GM12878 (cell line): ENCODE data around the gene POU2F1. TPM values are rescaled to one million over a fixed set of nuclear protein-coding genes. Genes with fewer than 3 reads are reported as not detected.

Experiments used
- ATAC-seq: fragments of 200-7000 bp; cut with Tn5 transposase; 3 replicates; pipeline ENCODE4 v1.9.1; 2020; ENCODE audit warnings: mild to moderate bottlenecking, moderate library complexity
- BruUV-seq: library from RNA; stranded (reverse); fragments of 400-500 nt; replicated peaks from 2 replicates; lab custom pipeline; 2021; lab: Mats Ljungman, UMichigan
- CTCF ChIA-PET: fragments of 300-600 bp; sonication (Branson Sonifier 250); formaldehyde crosslinking; extraction: SDS; loops from one replicate; lab custom pipeline; 2021; ENCODE audit warnings: inconsistent platforms; lab: Yijun Ruan, JAX
- POLR2A ChIA-PET: fragments of 350-600 bp; formaldehyde crosslinking; extraction: SDS; loops from one replicate; lab custom pipeline; 2021; ENCODE audit warnings: inconsistent platforms; lab: Charles Lee
- RAD21 ChIA-PET: fragments of 300-600 bp; sonication (Branson Sonifier 250); formaldehyde crosslinking; loops from one replicate; lab custom pipeline; 2023; ENCODE audit warnings: antibody characterized with exemption; ENCODE audit not compliant: unreplicated experiment; lab: Charles Lee
- SMC1A ChIA-PET: fragments of 300-600 bp; sonication (Branson Sonifier 250); formaldehyde crosslinking; loops from one replicate; lab custom pipeline; 2023; ENCODE audit not compliant: unreplicated experiment, uncharacterized antibody; lab: Charles Lee
- DNase-seq: peaks from one replicate; pipeline ENCODE4 v3.0.0-alpha.2; 2011; ENCODE audit warnings: low read depth, low spot score
- FAIRE-seq: peaks from 3 replicates; lab custom pipeline; 2011; peaks lifted over from hg19 to GRCh38; lab: Jason Lieb, UNC
- H2AFZ ChIP-seq: 2 replicates; pipeline ENCODE4 v1.6.0; 2011; ENCODE audit warnings: low read depth, low read length, control low read depth; ENCODE audit not compliant: control insufficient read depth
- H3K27ac ChIP-seq: 2 replicates; pipeline ENCODE4 v1.5.1; 2011; ENCODE audit warnings: control low read depth; ENCODE audit not compliant: control insufficient read depth, insufficient read depth
- H3K27me3 ChIP-seq, 2 experiments: replicated peaks in 1 of 2; 2 replicates each; pipeline versions ENCODE4 v1.6.0 to v1.6.1; 2011; ENCODE audit warnings: low read length in 1 of 2; ENCODE audit not compliant: control insufficient read depth in 2 of 2, insufficient read depth in 2 of 2
- H3K36me3 ChIP-seq, 2 experiments: 2 replicates each; pipeline ENCODE4 v1.5.1; 2011; ENCODE audit warnings: low read length in 1 of 2; ENCODE audit not compliant: control insufficient read depth in 2 of 2, insufficient read depth in 2 of 2
- H3K4me1 ChIP-seq: 2 replicates; pipeline ENCODE4 v1.6.1; 2011; ENCODE audit warnings: mild to moderate bottlenecking, low read length, moderate library complexity, mixed read lengths; ENCODE audit not compliant: control insufficient read depth, insufficient read depth
- H3K4me2 ChIP-seq: 2 replicates; pipeline ENCODE4 v1.6.0; 2011; ENCODE audit warnings: control low read depth; ENCODE audit not compliant: control insufficient read depth, insufficient read depth
- H3K4me3 ChIP-seq: fragments of 200-600 bp; sonication (generic); 2 replicates; pipeline ENCODE4 v1.5.1; 2016
- H3K79me2 ChIP-seq: 2 replicates; pipeline ENCODE4 v1.6.0; 2011; ENCODE audit warnings: low read length; ENCODE audit not compliant: control insufficient read depth, insufficient read depth
- H3K9ac ChIP-seq: 2 replicates; pipeline ENCODE4 v1.8.0; 2011; ENCODE audit warnings: low read length, control low read depth, mixed read lengths; ENCODE audit not compliant: control insufficient read depth, insufficient read depth
- H3K9me3 ChIP-seq: replicated peaks from 3 replicates; pipeline ENCODE4 v1.5.1; 2011; ENCODE audit warnings: mild to moderate bottlenecking, low read length; ENCODE audit not compliant: control insufficient read depth, insufficient read depth
- H4K20me1 ChIP-seq: 2 replicates; pipeline ENCODE4 v1.6.0; 2011; ENCODE audit not compliant: control insufficient read depth, insufficient read depth
- IRF5 ChIP-seq: fragments of 450-650 bp; IDR thresholded peaks from 2 replicates; pipeline ENCODE4 v1.6.1; 2017; ENCODE audit warnings: borderline replicate concordance
- SUZ12 ChIP-seq: fragments of 200-600 bp; sonication (generic); IDR thresholded peaks from one replicate; pipeline ENCODE4 v1.6.1; 2018; ENCODE audit warnings: antibody characterized with exemption, mild to moderate bottlenecking; ENCODE audit not compliant: unreplicated experiment
- USF1 ChIP-seq: IDR thresholded peaks from 2 replicates; pipeline ENCODE4 v1.6.1; 2011; ENCODE audit warnings: borderline replicate concordance, low read depth, mild to moderate bottlenecking, moderate library complexity, mixed read lengths, low read length; ENCODE audit not compliant: insufficient read depth; ENCODE audit errors: extremely low read length
- WGBS: methylation state at CpG from one replicate; pipeline ENCODE4 v1.1.6; 2016; ENCODE audit warnings: low lambda C conversion rate; ENCODE audit not compliant: insufficient replicate concordance, insufficient coverage; ENCODE audit errors: missing lambda C conversion rate; 5-methylcytosine and 5-hydroxymethylcytosine counted together
- in situ Hi-C: fragments of 300-500 bp; cut with MboI; formaldehyde crosslinking; loops from 9 replicates; pipeline ENCODE4 v1.14.3; 2018; ENCODE audit warnings: mixed read lengths
- intact Hi-C: fragments of 100-400 bp; cut with micrococcal nuclease; formaldehyde crosslinking; loops from one replicate; pipeline ENCODE4 v1.14.2; 2022; ENCODE audit not compliant: unreplicated experiment
- polyA plus RNA-seq, 11 experiments: library from polyadenylated mRNA; depleted of rRNA in 4 of 11; unstranded in 6 of 11; stranded (reverse) in 5 of 11; fragments of >200 nt; fragmentation: Nextera tagmentation in 4 of 11; fragmentation: Illumina TruSeq in 1 of 11; extraction: Ambion mirVana in 4 of 11; extraction: Trizol in 1 of 11; gene quantifications; 1 replicate in 1 of 11; 2 replicates in 10 of 11; pipeline versions ENCODE4 v1.2.1 to v1.2.3, GENCODE V29; 2011 to 2016; ENCODE audit warnings: inconsistent platforms in 2 of 11, missing spikeins in 2 of 11, low read depth in 1 of 11
- total RNA-seq, 4 experiments: library from RNA; depleted of rRNA in 3 of 4; stranded (reverse); fragments of >200 nt in 3 of 4; fragmentation: Illumina TruSeq in 1 of 4; extraction: Trizol in 1 of 4; gene quantifications; 2 replicates each; pipeline versions ENCODE4 v1.2.1 to v1.2.3, GENCODE V29; 2013 to 2021

The POU2F1 gene
- total and polyA plus RNA-seq, 10 of the 15 experiments (the other 5 are each of a cell fraction or from before 2014, with no cell fraction given) = 2.5 to 21.7 (median 12.5) TPM

- Histone ChIP-seq H3K27ac (no peak overlapping the region), H3K4me3 (no peak overlapping the region), H3K9me3 (peaks cover 14% of the 10 kb centered on the region), H2AFZ (no peak overlapping the region), H3K4me2 (no peak overlapping the region), H4K20me1 (no peaks in the 10 kb centered on the region), H3K4me1 (no peaks in the 10 kb centered on the region), H3K79me2 (no peaks in the 10 kb centered on the region), H3K36me3 (no peaks in the 10 kb centered on the region), H3K27me3 (no peaks in the 10 kb centered on the region), H3K9ac (no peak overlapping the region)
- BruUV-seq = no TSS peak
- RAD21 ChIA-PET = no interaction called here
- SMC1A ChIA-PET = no interaction called here
- POLR2A ChIA-PET = no interaction called here
- intact Hi-C loops (no loop called here), in situ Hi-C loops (no loop called here)
- no peak for ATAC-seq
- WGBS = 46% methylated on average over 3 of the region's 3 CpGs
- no peak for FAIRE-seq
- CTCF ChIA-PET = interaction anchor here (0.5 kb wide), 1 partner anchor 1511 kb away, joined by 3 read pairs; no protein-coding TSS in a partner anchor
- no peak for TF ChIP-seq SUZ12
- no peak for TF ChIP-seq IRF5
- no peak for TF ChIP-seq USF1
- no peak for DNase-seq
Observed at GRCh38 chr1:167206166-167206835, 14.4 kb upstream of the POU2F1 start.
